Measurements from ENCODE around the gene MAPKAP1.

The MAPKAP1 gene

DNA sequence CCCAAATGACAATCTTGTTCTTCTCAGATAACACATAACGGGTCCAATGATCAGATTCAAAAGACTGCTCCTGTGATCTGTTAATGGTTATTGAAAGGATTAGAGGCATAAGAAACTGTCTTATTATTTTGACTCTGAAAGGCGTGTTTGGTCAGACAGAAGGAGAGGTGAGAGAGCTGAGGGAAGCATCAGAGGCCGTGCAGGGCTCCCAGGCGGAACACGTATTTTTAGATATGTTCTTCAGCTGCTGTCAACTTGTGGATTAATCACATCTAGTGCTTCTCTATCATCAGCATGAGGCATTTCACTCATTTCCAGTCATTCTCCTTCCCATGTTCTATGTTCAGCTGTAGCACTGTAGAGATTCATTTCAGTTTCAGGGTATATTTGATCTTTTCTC, 199.8 kb downstream of the MAPKAP1 start:
- DNase-seq: no peak

DNA sequence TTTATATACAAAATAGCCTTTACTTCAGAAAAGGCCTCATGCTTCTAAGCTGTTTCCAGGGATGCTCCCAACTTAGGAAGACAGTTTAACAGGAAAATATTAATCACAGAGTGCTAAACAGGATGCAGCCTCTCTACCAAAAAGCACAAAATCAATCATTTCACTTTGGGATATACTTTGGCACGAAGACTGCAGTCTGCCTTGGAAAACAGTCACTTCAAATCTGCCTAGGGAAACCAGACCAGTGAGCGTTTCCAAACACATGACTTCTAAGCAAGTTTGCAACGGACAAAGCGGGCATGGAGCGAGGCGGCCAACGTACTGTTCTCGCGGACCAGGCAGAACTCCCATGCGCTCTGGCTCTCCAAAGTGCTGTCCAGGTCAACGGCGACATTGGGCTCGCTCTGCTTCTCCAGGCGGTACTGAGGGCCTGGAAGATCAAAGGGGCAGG, 201.0 kb downstream of the MAPKAP1 start:
- DNase-seq: no peak

DNA sequence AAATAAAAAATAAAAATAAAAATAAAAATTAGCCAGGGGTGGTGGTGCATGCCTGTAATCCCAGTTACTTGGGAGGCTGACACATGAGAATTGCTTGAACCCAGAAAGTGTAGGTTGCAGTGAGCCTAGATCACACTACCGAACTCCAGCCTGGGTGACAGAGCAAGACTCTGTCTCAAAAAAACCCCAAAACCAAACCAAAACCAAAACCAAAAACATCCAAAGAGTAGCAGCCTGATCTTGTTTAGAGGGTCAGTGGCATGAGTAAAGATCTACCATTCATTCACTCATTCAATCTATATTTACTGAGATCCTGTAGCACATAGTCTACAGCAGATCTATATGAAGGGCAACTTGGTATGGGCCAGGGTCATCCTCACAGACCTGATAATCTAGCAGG, 202.4 kb downstream of the MAPKAP1 start:
- no peak for DNase-seq

DNA sequence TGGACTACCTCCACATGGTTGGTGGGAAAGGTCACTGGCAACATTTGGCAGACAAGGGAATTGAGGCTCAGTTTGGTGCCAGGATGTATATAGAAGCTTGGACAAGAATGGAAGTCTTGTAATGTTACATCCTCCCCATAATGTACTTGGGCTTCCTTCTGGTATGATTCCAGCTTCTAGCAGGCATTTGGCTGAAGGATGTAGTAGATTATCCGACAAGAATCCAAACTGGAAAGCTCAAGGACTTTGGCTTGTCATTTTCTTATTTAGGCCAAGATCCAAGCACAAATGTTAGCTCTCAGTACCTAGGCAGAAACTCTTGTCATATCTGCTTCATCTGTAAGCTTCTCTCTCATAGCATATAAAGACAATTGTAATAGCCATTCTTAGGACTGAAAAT, 209.1 kb downstream of the MAPKAP1 start:
- DNase-seq: no peak

DNA sequence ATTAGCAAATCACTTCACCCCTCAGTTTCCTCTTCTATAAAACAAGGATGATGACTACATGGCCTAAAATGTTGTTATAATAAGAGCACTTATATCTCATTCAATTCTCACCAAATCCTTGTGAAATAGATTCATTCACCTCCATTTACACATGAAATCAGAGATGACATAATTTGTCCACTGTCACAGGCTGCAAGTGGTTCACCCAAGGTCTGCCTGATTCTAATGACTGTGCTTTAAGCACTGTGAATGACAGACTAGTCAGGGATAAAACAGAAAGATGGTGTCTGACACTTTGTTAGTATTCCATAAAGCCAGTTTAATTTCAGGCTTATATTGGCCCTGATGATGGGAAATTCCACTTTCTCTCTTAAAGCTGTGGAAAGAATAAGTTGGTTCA, 209.5 kb downstream of the MAPKAP1 start:
- DNase-seq: no peak

DNA sequence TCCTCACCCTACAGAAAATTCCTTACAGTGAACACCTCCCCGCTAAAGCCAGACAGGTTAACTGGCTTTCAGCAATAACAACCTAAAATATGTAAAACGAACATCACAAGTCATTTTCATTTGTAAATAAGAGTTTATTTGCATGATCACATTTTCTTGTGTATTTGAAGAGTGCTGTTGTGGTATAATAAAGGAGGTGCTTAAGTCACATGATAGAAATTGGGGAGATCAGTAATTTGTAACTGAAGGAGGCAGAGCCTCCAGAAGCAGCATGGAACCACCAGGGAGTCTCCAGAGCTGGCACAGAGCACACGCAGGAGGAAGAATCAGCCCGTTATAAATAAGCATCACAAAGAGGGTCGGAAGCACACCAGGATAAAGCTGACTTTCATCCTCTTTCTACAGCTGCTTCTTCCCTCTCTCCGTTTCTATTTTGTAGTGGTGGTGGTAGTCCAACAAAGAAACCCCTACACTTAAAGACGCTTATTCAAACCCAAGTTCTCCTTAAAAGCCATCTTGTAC, 210.6 kb downstream of the MAPKAP1 start:
- no peak for DNase-seq

DNA sequence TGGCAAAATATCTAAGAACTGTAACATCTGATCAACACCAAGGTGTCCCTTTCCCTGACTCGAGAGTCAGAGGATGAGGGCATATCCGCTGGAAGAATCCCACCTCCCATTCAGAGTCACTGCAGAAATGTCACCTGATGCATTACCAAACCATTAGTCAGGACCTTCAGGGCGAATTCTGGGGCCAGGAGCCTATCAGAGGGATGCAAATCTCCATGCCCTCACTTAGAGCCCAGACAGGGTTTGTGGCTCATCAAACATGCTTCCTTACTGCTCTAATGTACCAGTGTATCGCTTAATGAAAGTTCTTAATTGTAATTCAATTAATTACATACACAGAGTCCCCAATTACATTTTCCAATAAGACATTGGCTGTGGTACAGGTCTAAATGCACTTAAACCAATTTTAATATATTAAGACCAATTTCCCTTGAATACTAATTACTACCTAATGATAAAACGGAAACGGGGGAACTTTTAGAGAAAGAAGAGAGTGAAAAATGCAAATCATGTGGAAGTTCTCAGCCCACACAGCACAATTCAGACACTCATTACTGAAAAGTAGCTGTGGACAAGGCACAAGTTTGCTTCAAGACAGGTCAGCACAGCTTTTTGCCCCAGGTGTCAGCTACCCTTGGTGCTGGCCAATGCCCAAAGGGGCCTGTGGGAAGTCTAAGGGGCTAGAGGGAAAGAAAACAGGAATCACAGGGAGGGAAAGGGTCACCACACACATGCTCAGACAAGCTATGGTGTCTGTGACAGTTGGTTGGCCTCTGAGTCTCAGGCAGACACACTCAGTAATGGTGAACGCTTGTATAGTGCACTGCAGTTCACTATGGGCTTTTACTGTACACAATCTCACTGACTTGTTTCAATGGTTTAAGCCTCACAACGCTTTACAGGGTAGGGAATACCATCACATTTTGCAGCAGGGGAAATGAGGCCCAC, 211.6 kb downstream of the MAPKAP1 start:
- DNase-seq: no peak

DNA sequence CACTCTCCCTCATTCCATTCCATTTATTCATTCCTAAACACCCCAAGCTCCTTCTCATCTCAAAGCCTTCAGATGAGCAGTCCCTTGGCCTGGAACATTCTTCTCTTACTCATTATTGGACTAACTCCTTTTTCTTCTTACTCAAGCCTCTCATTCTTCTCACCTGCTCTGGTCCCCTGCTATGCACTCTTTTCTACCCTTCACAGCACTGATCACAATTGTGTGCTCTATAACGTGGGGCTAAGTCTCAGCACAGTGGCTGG, 212.4 kb downstream of the MAPKAP1 start:
- no peak for DNase-seq

DNA sequence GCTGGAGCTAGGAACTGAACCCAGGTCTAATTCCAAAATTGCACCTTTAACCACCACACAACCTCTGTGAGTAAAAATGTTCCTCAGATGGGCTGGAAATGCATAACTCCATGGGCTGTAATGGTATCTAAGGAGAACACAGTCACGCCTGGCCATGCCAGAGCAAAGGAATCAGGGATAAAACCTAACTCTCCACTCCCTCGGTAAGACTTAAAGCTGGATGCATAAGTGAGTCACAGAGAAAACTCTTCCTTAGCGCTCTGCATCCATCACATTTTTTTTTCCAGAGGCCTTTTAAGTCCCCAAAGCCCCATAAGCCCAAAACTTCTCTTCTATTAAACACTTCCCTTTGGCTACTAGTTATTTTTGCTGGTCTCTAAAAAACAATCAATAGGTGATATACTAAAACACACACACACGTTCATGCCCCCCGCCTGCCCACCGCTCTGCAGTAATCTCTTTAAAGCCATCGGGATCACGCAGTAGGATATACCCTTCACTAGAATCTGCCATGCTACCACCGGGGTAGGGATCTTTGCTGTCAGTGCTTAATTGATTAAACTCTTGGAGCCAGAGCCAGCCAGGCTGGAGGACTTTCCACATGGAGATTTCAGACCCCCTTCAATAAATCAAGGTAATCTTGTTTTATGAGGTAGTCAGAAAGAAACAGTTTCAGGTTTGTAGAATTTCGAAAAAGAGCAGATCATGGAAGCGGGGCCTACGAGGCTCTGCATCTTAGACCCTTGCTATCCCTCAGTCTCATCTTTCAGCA, 212.9 kb downstream of the MAPKAP1 start:
- no peak for DNase-seq

DNA sequence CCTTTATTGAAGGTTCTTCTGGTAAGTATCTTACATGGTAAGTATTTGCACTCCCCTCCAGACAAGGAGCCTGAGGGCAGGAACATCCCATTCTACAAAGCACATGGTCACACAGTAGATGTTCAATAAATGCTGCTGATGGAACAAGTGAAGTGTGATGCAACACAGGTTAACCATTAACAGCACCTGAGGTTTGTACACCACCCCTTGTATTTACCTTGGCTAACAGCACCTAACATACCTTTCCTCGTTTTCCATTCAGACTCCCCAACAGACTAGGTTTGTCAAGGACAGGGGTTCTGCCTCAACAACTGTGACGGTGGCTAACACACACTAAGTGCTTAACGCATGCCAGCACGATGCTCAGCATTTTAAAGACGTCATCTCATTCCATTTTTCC, 213.6 kb downstream of the MAPKAP1 start:
- no peak for DNase-seq

DNA sequence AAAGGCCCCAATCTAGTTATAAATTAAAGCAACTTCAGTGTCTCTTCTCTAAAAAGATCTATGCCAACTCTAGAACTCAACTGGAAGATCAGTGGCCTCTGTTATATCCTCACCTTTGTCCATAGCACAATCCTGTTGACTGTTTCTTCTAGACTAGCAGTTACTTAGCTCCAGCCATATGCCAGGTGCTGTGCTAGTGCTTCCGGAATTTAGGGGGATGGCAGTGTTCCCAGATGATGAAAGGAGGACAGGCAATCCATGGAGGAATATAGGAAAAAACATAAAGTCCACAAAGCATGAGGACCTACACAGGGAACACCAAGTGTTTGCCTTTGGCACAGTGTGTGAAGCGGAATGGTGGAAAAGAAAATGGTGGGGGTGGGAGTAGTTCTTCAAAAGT, 214.3 kb downstream of the MAPKAP1 start:
- no peak for DNase-seq

DNA sequence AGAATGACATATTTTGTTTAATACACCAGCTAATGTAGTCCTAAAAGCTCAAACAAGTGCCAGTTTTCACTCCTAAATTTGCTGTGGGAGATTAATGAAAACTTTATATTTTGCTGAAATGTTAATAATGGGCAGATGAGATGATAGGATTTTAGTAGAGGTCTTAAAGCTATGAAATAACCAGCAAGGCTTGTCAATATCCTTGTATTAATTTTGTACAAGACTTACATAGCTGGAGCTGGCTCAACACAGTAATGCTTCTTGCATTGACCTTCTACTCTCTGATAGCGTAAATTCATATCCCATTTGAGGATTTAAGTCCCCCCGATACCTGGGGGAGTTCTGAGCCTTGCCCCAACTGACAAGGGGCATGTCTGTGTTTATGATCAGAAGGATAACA, 219.2 kb downstream of the MAPKAP1 start:
- no peak for DNase-seq

DNA sequence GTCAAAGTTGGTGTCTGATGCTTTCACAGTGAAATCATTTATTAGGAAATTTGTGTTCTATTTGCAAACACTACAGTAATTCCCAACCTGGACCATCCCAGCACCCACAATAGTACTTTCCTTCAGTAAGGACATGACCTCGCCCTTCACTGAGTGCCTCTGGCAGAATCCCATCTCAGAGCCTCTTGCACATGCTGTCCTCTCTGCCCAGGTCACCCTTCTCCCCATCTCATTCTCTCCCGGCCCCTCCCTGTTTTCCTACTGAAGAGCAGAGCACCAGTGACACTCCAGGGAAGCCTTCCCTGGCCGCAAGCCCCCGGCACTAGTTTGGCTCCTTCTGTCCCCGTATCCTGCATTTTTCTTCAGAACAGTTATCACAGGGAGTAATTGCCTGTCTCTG, 220.4 kb downstream of the MAPKAP1 start:
- DNase-seq: no peak

DNA sequence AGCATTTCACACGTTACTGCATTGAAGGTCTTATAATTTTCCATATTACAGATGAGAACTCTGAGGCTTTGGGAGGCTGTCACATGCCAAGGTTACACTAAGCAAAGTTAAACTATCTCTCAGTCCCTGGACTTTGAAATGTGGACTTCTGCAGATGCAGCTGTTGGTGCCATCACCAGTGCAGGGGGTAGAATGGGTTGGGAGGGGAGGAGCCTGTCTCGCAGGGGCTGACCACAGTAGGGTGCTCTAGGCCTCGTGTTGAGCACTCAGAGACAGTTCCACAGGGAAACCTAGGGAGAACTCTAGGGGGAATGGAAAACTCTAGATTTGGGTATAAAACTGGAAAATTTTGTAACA, 220.9 kb downstream of the MAPKAP1 start:
- no peak for DNase-seq

DNA sequence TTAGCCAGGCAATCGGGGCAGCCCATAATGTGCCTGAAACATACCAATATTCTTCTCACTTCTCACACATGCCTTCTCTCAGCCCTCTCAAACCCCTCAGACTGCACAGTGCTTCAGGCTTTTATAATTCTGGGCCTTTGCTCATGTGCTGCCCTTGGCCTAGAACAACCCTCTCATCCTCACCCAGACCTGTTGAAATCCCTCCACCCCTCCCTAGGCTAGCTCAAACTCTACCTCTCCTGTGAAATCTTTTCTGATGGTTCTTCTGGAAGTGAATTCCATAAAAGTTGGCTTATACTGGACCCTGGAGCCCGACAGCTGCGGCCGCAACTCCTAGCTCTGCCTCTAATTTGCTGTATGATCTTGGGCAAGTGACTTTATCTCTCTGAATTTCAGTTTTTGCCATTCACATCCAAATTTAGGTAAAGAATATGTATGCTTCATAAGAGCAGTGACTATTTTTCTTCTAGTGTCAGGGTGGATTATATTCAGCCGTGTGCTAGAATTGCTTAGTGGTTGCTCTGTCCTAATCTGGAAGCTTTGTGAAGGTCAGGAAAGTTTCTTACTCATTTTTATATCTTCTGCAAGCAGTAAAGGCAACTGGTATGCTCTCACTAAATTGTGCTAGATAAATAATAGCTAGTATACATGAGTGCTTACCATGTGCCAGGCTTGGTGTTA, 221.4 kb downstream of the MAPKAP1 start:
- no peak for DNase-seq

DNA sequence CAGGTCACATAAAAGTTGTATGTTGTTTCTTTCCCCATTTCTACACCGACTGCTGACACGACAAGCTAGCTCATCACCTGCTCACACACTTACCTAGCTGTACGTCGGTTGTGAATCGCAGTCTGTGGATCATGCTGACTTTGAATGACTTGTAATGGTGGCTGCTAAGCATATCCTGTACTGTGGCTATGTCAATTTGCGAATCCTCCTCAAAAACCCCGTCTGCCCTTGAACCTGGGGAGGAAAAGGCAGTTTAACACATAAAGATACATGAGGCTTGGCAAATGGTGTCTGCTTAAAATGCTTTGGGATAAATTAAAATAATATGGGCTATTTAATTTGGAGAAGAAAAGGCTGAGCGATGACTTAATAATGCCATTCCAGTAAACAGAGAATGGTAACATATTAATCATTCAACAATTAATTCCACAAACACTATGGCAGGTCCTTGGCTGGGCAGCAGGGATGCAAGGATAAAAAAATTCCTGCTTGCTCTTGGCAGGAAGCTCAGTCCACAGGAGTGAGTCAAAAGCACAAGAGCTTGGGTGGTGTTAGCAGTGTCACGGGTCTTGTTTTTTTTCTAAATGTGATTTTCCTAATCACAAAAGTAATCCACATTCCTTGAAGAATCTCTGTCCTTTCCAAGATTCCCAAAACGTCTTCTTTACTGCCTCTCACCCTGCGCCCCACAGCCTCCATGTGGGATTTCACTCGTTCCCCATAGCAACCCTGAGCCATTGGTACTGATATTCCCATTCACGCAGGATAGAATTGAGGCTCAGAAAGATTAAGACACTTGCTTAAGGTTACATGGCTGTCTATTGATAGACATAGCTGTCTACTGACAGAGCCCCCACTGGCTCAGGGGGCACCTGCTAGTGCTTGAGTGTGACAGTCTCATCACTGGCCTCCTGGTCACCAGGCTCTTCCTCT, 222.4 kb downstream of the MAPKAP1 start:
- DNase-seq: no peak

DNA sequence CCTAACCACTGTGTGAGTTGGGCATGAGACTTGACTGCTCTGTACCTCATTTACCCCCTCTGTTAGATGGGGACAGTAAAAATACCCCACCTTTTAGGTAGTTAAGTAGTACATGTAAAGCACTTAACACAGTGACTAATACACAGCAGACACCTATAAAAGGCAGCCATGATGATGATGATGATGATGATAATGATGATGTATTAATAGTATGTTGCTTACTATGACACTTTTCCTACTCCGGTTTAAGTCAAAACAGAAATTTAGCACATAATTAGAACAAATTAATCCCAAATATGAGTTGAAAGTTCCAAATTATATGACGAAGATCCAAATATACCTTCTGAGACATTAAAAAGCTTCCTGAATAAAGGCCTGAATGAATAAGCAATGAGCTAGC, 223.3 kb downstream of the MAPKAP1 start:
- no peak for DNase-seq

DNA sequence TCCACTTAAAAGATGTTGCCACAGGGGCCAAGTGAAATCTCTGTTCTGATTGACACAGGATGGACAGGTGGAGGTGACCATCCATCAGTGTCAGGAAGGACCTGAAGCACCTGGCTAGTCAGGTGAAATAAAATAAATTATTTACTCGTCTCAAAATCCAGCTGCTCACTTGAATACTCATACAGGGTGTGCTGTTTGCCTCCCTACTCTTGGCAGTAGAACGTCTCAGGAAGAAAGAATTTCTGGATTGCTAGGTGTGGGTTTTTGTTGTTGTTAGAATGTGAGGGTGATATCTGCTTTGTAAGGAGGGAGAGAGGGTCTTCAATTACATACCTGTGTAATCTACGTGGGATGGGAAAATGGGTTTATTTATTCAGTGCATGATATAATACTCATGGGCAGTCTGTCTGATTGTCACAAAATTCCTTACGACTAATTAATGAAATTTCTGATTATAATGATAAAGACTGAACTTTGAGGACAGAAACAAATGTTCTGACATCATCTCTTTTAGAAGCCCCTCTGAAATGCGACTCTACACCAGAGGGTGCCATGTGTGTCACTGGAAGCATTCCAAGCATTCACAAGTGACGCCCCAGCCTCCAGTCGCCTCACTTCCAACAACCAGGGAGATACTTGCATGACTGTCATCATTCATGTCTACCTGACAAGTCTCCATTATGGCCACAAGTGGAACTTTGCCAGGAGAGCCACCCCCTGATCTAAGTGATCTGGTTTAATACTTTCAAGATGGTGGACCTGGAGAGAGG, 227.0 kb downstream of the MAPKAP1 start:
- DNase-seq: no peak

DNA sequence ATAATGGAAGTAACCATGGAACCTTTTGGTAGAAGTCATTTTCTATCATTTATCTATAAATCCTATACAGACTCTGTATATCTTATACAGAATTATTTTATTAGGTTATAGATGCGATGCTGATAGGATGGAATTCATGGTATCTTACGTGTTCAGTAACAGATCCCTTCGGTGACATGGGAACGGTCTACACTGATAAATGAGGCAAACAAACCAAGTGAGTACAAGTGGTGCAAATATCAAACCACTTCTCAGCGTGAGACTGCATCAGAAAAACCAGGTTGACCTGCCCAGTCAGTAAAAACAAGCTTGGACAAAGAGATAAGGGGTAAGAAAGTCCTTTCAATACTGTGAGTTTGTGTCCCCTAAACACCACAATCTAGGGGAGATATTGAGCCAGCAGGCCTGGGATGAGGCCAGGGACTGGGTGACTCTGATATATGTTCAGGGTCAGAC, 229.9 kb downstream of the MAPKAP1 start:
- no peak for DNase-seq

DNA sequence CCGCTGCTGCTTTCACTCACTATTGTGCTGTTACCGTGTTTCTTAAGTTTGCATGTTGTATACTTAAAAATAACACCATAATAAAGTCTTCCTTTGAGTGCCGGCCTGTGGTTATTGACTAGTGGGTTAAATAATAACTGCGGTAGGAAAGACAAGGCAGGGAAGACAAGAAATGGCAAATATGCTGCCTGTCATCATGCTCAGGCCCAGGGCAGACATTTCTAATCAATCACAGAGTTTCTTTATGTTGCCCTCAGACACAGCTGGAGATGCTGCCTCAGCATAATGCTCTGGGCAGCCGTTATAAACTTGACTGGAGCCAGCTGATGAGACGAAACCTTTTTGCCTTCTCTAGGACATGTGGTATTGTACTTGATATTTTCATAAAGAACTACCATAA, 230.4 kb downstream of the MAPKAP1 start:
- DNase-seq: no peak

DNA sequence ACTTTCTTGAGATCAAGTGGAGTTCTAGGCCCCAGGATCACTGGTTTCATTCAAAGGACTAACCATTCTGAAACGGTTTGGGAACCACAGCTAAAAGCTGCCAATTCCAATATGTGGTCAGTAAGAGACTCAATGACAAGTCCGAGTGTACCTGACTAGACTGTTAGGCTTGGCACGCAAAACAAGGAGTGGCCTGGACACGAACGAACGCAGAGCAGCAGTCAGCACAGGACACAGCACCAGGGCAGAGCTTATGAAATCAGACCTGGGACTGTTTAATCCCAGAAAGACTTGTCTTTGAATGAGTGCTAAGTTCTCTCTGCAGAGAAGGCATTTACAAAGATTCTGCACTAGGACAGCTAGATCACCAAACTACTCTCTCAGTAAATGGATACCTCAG, 231.6 kb downstream of the MAPKAP1 start:
- no peak for DNase-seq

Measured in NCI-H2081 (cell line).